Measurements from ENCODE around the gene PABPN1L. TPM values are rescaled to one million over a fixed set of nuclear protein-coding genes. Genes with fewer than 3 reads are reported as not detected.

The PABPN1L gene
- total and polyA plus RNA-seq, 2 of the 13 experiments (the other 11 are each of a cell fraction or from before 2014, with no cell fraction given), result not detected

- TF ChIP-seq SKIL (CRISPR knock-in tag; IDR thresholded peaks at IDR 0.05; ENCODE audit: borderline replicate concordance) (no peak), ATF3 (CRISPR knock-in tag; IDR thresholded peaks at IDR 0.05) (no peak), HHEX (CRISPR knock-in tag; IDR thresholded peaks at IDR 0.05) (peak; percentile 6; the same call in 1 of the 2 replicates), ZZZ3 (CRISPR knock-in tag; IDR thresholded peaks at IDR 0.05; ENCODE audit: borderline replicate concordance) (peak; percentile 16; the same call in 1 of the 2 replicates), POGK (CRISPR knock-in tag; conservative IDR thresholded peaks at IDR 0.05) (peak; percentile 85), ERF (CRISPR knock-in tag; IDR thresholded peaks at IDR 0.05) (peak; percentile 69; the same call in 1 of the 2 replicates), ZMYM4 (CRISPR knock-in tag; IDR thresholded peaks at IDR 0.05) (peak; percentile 53; the same call in 1 of the 2 replicates), RFXANK (CRISPR knock-in tag; IDR thresholded peaks at IDR 0.05) (no peak), NR3C1 (CRISPR knock-in tag; IDR thresholded peaks at IDR 0.05) (no peak), ZNF138 (CRISPR knock-in tag; IDR thresholded peaks at IDR 0.05; ENCODE audit: low read depth) (peak; percentile 24; the same call in 1 of the 2 replicates), ZNF160 (CRISPR knock-in tag; IDR thresholded peaks at IDR 0.05) (no peak; the same call in 1 of the 2 replicates), GABPA (IDR thresholded peaks at IDR 0.05; ENCODE audit: low read depth, low read length) (no peak), GABPA (CRISPR knock-in tag; IDR thresholded peaks at IDR 0.05; ENCODE audit: low read depth) (0 out of 2 replicates have a peak, but pooled peaks have one; percentile 16), RFX1 (IDR thresholded peaks at IDR 0.05) (peak; percentile 97), HOXA3 (CRISPR knock-in tag; IDR thresholded peaks at IDR 0.05) (peak; percentile 95), HNRNPK (IDR thresholded peaks at IDR 0.05; ENCODE audit: low read depth, low read length, poor library complexity, severe bottlenecking) (peak; percentile 83), KLF9 (CRISPR knock-in tag; IDR thresholded peaks at IDR 0.05; ENCODE audit: low read depth) (no peak), ZNF597 (CRISPR knock-in tag; IDR thresholded peaks at IDR 0.05) (no peak), NBN (conservative IDR thresholded peaks at IDR 0.05) (no peak), TEF (CRISPR knock-in tag; IDR thresholded peaks at IDR 0.05) (0 out of 2 replicates have a peak, but pooled peaks have one; percentile 20), ZNF180 (CRISPR knock-in tag; IDR thresholded peaks at IDR 0.05; ENCODE audit: borderline replicate concordance, low read depth) (peak; percentile 46; the same call in 1 of the 2 replicates)
Observed at GRCh38 chr16:88856828-88857727, 9.4 kb downstream of the PABPN1L start, which contains the start of the genes GALNS and TRAPPC2L (continued).

Data from HepG2 (cell line).